Naive thymus-derived CD8-positive, alpha-beta T cell (primary cell): ENCODE measurements around the gene HGD. TPM values are rescaled to one million over a fixed set of nuclear protein-coding genes. Genes with fewer than 3 reads are reported as not detected.
"Not testable (repeated sequence)": the region's sequence is repeated elsewhere in the genome, so short reads cannot be mapped to it uniquely, and the experiment has no call there.

Experiments
- ATAC-seq, 2 donors: fragments of 150-1000 bp; cut with Tn5 transposase in 1 of 2; sonication (Bioruptor Pico), chemical (Tn5 transposase) in 1 of 2; 1 replicate in 1 of 2; 2 replicates in 1 of 2; pipeline ENCODE4 v1.10.0; 2021; ENCODE audit warnings: mild to moderate bottlenecking in 2 of 2, moderate library complexity in 2 of 2
- POLR2A ChIA-PET: fragments of 350-600 bp; sonication (Branson Sonifier 250); formaldehyde crosslinking; loops from one replicate; lab custom pipeline; 2021; ENCODE audit warnings: antibody characterized with exemption; lab: Charles Lee
- DNase-seq, 10 donors: peaks; one replicate each; pipeline versions ENCODE4 v3.0.0 to v3.0.0-alpha.2; 2020 to 2022
- H3K27ac Mint-ChIP-seq, 10 donors: one replicate each; pipeline ENCODE4 v1.8.0; 2020 to 2022; ENCODE audit warnings: mild to moderate bottlenecking in 10 of 10, mixed read lengths in 10 of 10, moderate library complexity in 4 of 10, inconsistent platforms in 1 of 10
- H3K27me3 Mint-ChIP-seq, 5 donors: one replicate each; pipeline ENCODE4 v1.8.0; 2021 to 2022; ENCODE audit warnings: mixed read lengths in 5 of 5
- H3K36me3 Mint-ChIP-seq, 3 donors: one replicate each; pipeline ENCODE4 v1.8.0; 2020 to 2022; ENCODE audit warnings: mixed read lengths in 3 of 3, mild to moderate bottlenecking in 2 of 3, inconsistent platforms in 1 of 3
- H3K4me1 Mint-ChIP-seq, 4 donors: one replicate each; pipeline ENCODE4 v1.8.0; 2021 to 2022; ENCODE audit warnings: mixed read lengths in 4 of 4
- H3K4me3 Mint-ChIP-seq, 10 donors: one replicate each; pipeline ENCODE4 v1.8.0; 2020 to 2022; ENCODE audit warnings: mild to moderate bottlenecking in 10 of 10, mixed read lengths in 10 of 10, moderate library complexity in 6 of 10, inconsistent platforms in 1 of 10
- H3K9me3 Mint-ChIP-seq, 9 donors: one replicate each; pipeline ENCODE4 v1.8.0; 2020 to 2022; ENCODE audit warnings: mixed read lengths in 9 of 9, mild to moderate bottlenecking in 3 of 9, inconsistent platforms in 1 of 9, moderate library complexity in 1 of 9
- polyA plus RNA-seq, 3 donors: library from polyadenylated mRNA; unstranded; fragments of 300-500 nt; fragmentation: Illumina TruSeq; gene quantifications; one replicate each; pipeline ENCODE4 v1.2.3, GENCODE V29; 2021
- total RNA-seq, 8 experiments: library from RNA in 2 of 8; stranded (reverse) in 2 of 8; gene quantifications; one replicate each; pipeline ENCODE4 v1.2.3 and lab custom pipeline; 2021 to 2026

HGD gene
- total and polyA plus RNA-seq, 5 experiments from 2014 or later: 3.8 to 5.5 TPM; not detected in 3

GRCh38 chr3:120649830-120650233 is 32.2 kb downstream of the HGD start:
- Mint-ChIP-seq H3K27me3 (no peaks in the 10 kb centered on the region), H3K36me3 (peaks cover 0 to 4% (median 0%) of the 10 kb centered on the region in 3 donors), H3K4me3 (no peak overlapping the region), H3K27ac (no peak overlapping the region), H3K4me1 (peaks cover 0 to 2% (median 0%) of the 10 kb centered on the region in 4 donors), H3K9me3 (no peaks in the 10 kb centered on the region)
- ATAC-seq: no peak
- POLR2A ChIA-PET: no interaction called here
- no peak for DNase-seq

DNA sequence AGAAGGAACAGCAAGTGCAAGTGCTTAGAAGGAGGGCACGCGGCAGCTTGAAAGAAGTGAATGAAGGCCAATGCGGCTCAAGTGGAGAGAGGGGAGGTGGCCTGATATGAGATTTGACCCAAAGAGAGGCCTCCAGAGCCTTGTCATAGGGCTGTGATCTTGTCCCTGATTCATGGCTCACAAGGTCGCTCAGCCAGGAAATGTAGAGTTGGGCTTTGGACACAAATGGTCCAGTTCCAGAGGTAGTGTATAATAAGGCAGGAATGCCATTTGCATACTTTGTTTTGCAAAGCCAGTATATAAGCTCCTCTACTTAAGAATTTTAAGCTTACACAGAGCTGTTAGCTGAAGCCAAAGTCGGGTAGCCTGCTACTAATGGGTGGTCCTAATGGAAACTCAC is 33.7 kb downstream of the HGD start:
- DNase-seq (no peak), ATAC-seq (no peak)
- no peaks in the 10 kb centered on the region for H3K27me3 Mint-ChIP-seq
- H3K4me1 Mint-ChIP-seq: no peaks in the 10 kb centered on the region
- H3K27ac Mint-ChIP-seq: no peak overlapping the region
- H3K9me3 Mint-ChIP-seq: no peaks in the 10 kb centered on the region
- H3K4me3 Mint-ChIP-seq: no peak overlapping the region
- POLR2A ChIA-PET: no interaction called here
- no peaks in the 10 kb centered on the region for H3K36me3 Mint-ChIP-seq

DNA sequence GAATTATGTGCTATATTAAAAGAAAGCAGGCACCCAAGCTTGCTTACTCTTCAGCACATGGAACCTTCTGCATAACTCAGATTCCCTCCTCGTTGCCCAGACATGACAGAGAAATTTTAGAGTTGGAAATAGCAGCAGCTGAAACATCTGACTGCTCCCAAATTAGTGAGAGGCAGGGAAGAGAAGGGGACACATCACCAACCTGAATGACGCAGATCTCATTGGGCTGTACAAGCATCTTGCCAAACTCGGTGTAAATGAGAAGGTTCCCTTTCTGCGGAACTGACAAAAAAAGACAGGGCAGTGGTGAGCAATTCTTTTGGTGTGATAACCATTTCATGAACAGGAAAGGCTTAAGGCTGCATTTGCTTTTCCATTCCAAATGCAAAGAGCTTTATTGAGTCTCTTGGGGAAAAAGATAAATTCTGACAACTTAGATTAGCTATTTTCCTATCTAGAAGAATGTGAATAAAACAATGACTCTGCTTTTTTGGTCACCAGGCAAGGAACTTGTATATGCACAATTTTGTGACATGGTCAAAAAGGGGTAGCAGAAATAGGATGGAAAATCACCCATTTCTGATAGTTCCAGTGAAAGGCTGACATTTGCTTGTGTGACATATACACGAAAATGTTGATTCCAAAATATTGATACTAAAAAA is 35.1 kb downstream of the HGD start:
- DNase-seq: no peak
- no peak overlapping the region for H3K4me3 Mint-ChIP-seq
- H3K9me3 Mint-ChIP-seq: no peaks in the 10 kb centered on the region
- peaks cover 0 to 2% (median 0%) of the 10 kb centered on the region in 4 donors for H3K4me1 Mint-ChIP-seq
- no peak overlapping the region for H3K27ac Mint-ChIP-seq
- no peaks in the 10 kb centered on the region for H3K27me3 Mint-ChIP-seq
- H3K36me3 Mint-ChIP-seq: no peaks in the 10 kb centered on the region
- POLR2A ChIA-PET: no interaction called here
- no peak for ATAC-seq

DNA sequence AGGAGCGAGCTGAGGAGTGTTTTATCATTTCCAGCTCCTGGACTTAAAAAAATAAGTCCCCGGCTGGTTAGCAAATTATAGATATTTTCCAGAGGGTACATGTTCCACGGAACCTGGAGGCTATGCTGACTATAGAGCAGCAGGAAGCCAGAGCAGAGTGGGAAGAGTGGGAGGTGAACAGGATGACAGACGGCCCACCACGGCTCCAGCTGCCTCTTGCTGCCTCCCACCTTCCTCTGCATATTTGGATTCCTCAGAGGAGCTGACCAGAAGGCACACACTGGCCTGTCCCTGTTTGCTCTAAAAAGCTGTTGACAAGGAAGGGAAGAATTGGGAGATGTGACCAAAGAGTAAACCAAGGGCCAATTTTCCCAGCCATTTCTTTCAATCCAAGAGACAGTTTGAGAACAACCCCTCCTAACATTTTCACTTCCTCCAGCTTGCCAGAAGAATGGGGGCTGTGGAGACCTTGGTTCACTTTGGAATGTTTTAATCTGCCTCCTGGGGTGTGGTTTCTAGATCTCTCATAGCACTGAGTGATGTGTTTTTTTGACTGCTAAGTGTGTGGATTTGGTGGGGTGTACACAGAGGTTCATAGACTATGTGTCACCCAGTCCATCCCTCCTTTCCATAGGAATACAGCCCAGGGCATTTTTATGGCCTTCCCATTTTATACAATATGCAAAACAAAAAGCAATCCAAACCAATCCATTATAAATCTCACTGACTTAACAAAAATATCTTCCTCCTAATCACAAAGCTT is 36.8 kb downstream of the HGD start:
- H3K4me1 Mint-ChIP-seq: peaks cover 3 to 6% (median 4%) of the 10 kb centered on the region in 4 donors
- H3K4me3 Mint-ChIP-seq: no peak overlapping the region
- no peaks in the 10 kb centered on the region for H3K36me3 Mint-ChIP-seq
- DNase-seq (no peak), ATAC-seq (no peak)
- peak overlapping the region in 4 of 10 donors; percentile 1 to 6 (median 3) for H3K27ac Mint-ChIP-seq
- POLR2A ChIA-PET: interaction anchor here (0.7 kb wide), 1 partner anchor 75 kb away, joined by 3 read pairs; no protein-coding TSS in a partner anchor
- no peaks in the 10 kb centered on the region for H3K27me3 Mint-ChIP-seq
- no peaks in the 10 kb centered on the region for H3K9me3 Mint-ChIP-seq

DNA sequence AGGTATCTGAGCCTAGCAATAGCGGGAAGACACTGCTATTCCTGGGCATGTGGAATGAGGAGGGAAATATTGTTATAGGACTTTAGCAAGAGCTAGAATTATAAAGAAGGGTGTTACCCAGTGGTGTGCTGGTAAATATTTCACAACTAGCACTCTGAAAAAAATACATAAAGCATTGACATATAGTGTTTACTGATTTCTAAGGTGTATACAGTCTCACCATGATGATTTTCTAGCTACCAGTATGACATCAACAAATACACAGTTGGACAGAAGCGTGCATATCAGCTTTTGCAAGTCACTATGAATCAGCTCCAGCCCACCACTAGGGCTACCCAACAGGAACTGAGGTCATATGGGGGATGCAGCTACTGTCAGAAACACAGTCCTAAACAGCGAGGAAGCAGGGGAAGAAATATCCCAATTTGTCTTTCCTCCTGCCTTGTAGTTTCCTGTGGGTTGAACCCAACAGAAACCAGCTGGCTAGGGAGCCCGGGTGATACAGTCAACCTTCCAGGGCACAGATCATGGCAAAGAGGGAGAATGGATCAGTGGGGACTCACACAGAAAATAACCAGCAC is 39.6 kb downstream of the HGD start:
- Mint-ChIP-seq H3K4me3 (no peak overlapping the region), H3K4me1 (peaks cover 10 to 13% (median 12%) of the 10 kb centered on the region in 4 donors), H3K9me3 (peaks cover 0 to 14% (median 0%) of the 10 kb centered on the region in 9 donors), H3K27me3 (no peaks in the 10 kb centered on the region), H3K27ac (peak overlapping the region in 2 of 10 donors; percentile 11 to 31), H3K36me3 (peaks cover 0 to 8% (median 0%) of the 10 kb centered on the region in 3 donors)
- DNase-seq: no peak
- POLR2A ChIA-PET: no interaction called here
- ATAC-seq: no peak

DNA sequence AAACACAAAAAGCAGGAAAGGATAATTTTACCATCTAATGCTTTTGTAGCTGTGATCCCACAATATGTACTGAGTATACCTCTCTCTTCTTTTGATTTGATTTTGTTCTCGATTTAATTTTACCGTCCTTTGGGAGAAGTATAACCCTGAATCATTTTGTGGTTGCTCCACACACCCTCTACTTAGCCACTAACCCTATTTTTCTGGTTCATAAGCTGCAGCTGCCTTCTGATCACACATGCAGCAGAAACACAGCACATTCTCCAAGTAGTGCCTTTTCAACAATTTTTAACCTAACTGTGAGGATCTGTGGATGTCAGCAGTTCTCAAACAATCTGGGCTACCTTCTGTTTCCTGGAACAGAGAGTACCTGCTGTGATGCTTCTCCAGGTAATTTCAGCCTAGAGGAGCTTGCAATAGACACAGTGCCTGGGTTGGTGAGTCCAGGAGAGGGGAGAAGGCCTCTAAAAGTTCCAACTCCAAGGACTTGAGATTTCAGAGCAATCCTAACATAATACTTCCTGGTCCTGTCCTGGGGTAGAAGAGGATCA is 40.3 kb downstream of the HGD start:
- Mint-ChIP-seq H3K4me1 (peaks cover 10 to 13% (median 12%) of the 10 kb centered on the region in 4 donors), H3K9me3 (peaks cover 0 to 14% (median 0%) of the 10 kb centered on the region in 9 donors), H3K36me3 (peaks cover 0 to 9% (median 0%) of the 10 kb centered on the region in 3 donors), H3K27ac (peak overlapping the region in 1 of 10 donors; percentile 31), H3K27me3 (no peaks in the 10 kb centered on the region), H3K4me3 (no peak overlapping the region)
- no peak for DNase-seq
- no peak for ATAC-seq
- POLR2A ChIA-PET: no interaction called here

GRCh38 chr3:120640231-120640630 is 41.8 kb downstream of the HGD start:
- Mint-ChIP-seq H3K27me3 (no peaks in the 10 kb centered on the region), H3K9me3 (peaks cover 0 to 14% (median 0%) of the 10 kb centered on the region in 9 donors), H3K27ac (peak overlapping the region in 5 of 10 donors; percentile 13 to 79 (median 54)), H3K36me3 (peaks cover 0 to 9% (median 0%) of the 10 kb centered on the region in 3 donors), H3K4me3 (peak overlapping the region in 2 of 10 donors; percentile 8 to 36), H3K4me1 (peaks cover 10 to 13% (median 12%) of the 10 kb centered on the region in 4 donors)
- POLR2A ChIA-PET: no interaction called here
- no peak for ATAC-seq
- no peak for DNase-seq

- Mint-ChIP-seq H3K9me3 (peaks cover 0 to 14% (median 0%) of the 10 kb centered on the region in 9 donors), H3K4me1 (peaks cover 10 to 13% (median 12%) of the 10 kb centered on the region in 4 donors)
- H3K36me3 Mint-ChIP-seq, H3K27me3 Mint-ChIP-seq, H3K4me3 Mint-ChIP-seq, ATAC-seq, H3K27ac Mint-ChIP-seq, POLR2A ChIA-PET, DNase-seq: not testable (repeated sequence)
Measured at GRCh38 chr3:120638820-120639219, 43.2 kb downstream of the HGD start.

- peaks cover 0 to 9% (median 0%) of the 10 kb centered on the region in 3 donors for H3K36me3 Mint-ChIP-seq
- peaks cover 0 to 14% (median 0%) of the 10 kb centered on the region in 9 donors for H3K9me3 Mint-ChIP-seq
- no peak for DNase-seq
- no peak overlapping the region for H3K4me3 Mint-ChIP-seq
- peak overlapping the region in 2 of 10 donors; percentile 9 to 24 for H3K27ac Mint-ChIP-seq
- ATAC-seq: no peak
- POLR2A ChIA-PET: no interaction called here
- peaks cover 10 to 13% (median 12%) of the 10 kb centered on the region in 4 donors for H3K4me1 Mint-ChIP-seq
- no peaks in the 10 kb centered on the region for H3K27me3 Mint-ChIP-seq
Measured at GRCh38 chr3:120637851-120638559, 44.0 kb downstream of the HGD start.

- DNase-seq (no peak), ATAC-seq (no peak)
- H3K4me1 Mint-ChIP-seq: peaks cover 9 to 13% (median 11%) of the 10 kb centered on the region in 4 donors
- peaks cover 0 to 14% (median 0%) of the 10 kb centered on the region in 9 donors for H3K9me3 Mint-ChIP-seq
- H3K27me3 Mint-ChIP-seq: no peaks in the 10 kb centered on the region
- peaks cover 0 to 9% (median 0%) of the 10 kb centered on the region in 3 donors for H3K36me3 Mint-ChIP-seq
- H3K27ac Mint-ChIP-seq: no peak overlapping the region
- H3K4me3 Mint-ChIP-seq: no peak overlapping the region
- POLR2A ChIA-PET: no interaction called here
Measured at GRCh38 chr3:120636795-120637401, 45.1 kb downstream of the HGD start.

DNA sequence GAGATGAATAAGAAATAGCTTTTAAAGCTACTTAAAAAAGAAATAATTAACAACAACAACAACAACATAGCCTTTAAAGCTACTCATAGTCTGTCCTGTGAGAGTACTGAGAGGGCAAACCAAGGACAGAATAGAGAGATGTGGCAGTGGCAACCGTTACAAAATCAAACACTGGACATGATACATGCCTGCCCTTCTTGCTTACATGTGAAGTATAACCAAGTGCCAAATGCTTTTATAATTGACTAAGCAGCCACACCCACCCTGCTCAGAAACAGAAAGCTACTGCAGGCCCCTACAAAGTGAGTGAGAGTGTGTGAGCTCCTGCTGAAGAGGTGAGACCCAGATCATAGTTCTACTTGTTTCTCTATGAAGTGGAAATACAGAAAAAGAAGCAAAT is 47.5 kb downstream of the HGD start:
- Mint-ChIP-seq H3K4me1 (peaks cover 0 to 3% (median 2%) of the 10 kb centered on the region in 4 donors), H3K9me3 (peaks cover 0 to 15% (median 2%) of the 10 kb centered on the region in 9 donors), H3K36me3 (peaks cover 0 to 9% (median 0%) of the 10 kb centered on the region in 3 donors), H3K27me3 (peaks cover 0 to 4% (median 0%) of the 10 kb centered on the region in 5 donors), H3K27ac (no peak overlapping the region), H3K4me3 (no peak overlapping the region)
- ATAC-seq (no peak), DNase-seq (no peak)
- POLR2A ChIA-PET: interaction anchor here (0.6 kb wide), 1 partner anchor 247 kb away, joined by 3 read pairs; no protein-coding TSS in a partner anchor
